Activated CD4-positive, alpha-beta T cell treated with anti-CD3 and anti-CD28 coated beads, Interleukin-2, amount 50 U/mL, for 4 hours (primary cell): Measurements from ENCODE around the gene MSI1.
"Not testable (repeated sequence)": the region's sequence is repeated elsewhere in the genome, so short reads cannot be mapped to it uniquely, and the experiment has no call there.

ENCODE experiments used
- DNase-seq, 2 experiments: peaks; one replicate each; pipeline ENCODE4 v3.0.0-alpha.2; 2020

Gene MSI1

DNA sequence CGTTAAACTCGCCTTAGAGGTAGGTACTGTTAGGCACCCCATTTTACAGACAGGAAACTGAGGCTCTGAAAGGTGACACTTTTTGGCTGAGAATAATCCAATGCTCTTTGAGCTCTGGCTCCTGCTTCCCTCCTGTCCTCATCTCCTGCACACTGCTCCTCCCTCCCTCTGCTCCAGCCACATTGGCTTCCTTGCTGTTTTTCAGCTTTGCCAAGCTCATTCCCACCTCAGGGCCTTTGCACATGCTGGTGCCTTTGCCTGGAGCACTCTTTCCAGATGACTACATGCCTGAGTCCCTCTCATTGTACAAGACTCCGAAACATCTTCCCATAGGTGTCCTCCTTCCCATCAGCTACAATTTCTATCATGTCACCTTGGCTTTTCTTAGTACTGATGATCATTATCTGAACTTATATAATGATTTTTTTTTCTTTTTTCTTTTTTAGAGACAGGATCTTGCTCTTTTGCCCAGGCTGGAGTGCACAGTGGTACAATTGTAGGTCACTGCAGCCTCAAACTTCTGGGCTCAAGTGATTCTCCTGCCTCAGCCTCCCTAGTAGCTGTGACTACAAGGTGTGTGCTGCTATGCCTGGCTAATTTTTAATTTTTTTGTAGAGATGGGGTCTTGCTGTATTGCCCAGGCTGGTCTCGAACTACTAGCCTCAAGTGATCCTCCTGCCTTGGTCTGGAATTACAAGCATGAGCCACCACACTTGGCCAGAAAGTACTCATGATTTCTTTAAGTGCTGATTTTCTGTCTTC lies 15.2 kb downstream of the MSI1 start:
- DNase-seq = no peak

DNA sequence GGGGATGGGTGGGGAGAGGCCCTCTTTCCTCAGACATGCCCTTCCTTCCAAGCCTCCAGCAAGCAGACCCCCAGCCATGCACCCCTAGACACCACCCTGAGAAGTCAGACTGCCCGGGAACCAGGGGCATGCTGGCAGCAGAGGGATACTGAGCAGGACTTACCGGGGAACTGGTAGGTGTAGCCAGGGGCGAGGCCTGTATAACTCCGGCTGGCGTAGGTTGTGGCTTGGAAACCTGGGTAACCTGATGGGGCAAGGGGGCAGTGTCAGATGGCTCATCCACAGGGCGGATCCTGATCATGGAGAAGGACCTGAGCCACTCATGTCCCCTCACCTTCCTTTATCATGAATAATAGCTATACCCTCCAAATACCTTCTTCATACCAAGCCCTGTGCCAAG lies 15.8 kb downstream of the MSI1 start:
- no peak for DNase-seq

DNA sequence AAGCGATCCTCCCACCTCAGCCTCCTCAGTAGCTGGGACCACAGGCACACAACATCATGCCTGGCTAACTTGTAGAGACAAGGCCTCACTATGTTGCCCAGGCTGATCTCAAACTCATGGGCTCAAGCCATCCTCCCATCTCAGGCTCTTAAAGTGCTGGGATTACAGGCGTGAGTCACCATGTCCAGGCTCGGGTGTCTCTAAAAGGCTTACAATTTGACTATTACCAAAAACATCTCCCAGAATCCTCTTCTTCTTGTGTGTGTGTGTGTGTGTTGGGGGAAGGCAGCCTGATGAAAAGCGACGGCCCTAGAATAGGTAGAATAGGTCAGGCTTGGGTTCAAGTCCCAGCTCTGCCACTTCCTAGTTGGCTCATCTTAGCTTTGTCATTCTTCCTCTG lies 16.8 kb downstream of the MSI1 start:
- no peak for DNase-seq

DNA sequence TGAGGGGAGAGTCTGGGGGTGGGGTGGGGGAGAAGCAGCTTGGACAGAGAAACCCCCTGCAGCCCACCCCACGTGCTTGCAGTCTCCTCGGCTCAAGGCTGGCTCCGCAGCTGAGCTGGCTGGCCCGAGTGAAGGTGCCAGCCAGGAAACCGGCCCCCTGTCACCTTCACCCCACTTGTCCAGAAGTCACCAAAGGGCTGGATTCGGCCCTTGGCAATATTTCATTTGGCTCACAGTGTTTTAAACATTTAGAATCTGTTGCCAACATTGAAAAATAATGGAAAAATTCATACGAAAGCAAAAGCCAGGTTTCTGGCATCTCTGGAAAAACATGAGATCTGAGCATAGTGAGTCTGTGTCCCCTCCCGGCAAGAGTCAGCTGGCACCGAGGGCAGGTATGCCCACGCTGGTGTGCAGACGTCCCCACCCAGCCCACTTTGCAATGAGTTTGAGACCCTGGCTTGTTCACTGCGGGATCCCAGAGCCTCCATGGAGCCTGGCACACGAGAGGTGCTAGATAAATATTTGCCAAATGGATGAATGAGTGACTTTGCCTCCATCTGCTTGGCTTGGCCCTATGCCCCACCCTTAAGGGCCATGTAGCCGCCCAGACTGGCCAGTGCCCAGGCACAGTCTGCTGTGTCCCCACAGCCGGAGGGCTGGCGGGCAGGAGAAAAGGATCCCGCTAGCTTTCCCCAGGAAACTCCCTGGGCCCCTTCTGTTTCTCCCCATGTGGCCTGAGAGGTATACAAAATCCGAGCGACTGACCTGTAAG lies 18.2 kb downstream of the MSI1 start:
- no peak for DNase-seq

DNA sequence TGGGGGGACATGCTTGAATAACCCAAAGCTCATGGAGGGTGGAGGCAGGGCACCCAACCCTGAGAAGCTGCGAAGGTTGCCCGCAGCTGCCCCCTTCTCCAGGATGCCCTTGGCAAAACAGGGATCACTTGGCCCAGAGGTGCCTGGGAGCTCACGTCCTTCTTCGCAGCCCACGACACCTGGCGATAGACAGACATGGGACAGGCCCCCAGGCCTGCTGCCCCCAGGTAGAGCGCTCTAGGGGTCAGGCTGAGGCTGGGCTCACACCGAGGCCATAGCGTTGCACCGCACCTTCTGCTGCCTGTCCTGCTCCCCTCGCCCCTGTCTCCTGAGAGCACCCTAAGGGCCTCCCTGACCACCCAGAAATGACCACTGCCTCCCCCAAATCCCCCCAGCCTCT lies 21.2 kb downstream of the MSI1 start:
- no peak for DNase-seq

DNA sequence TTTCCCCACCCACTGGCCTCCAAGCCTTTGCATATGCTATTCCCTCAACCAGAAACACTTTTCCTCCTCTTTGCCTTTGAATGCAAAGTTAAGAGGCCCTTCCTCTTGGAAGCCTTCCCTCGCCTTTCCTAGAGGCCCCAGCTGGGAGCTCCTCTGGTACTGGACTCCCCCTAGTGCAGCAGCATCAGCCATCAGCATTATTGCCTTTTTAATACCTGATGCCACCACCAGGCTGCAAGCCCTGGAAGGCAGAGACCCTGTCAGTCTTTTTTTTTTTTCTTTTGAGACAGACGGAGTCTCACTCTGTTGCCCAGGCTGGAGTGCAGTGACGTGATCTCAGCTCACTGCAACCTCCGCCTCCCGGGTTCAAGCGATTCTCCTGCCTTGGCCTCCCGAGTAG lies 22.3 kb downstream of the MSI1 start:
- DNase-seq = no peak

DNA sequence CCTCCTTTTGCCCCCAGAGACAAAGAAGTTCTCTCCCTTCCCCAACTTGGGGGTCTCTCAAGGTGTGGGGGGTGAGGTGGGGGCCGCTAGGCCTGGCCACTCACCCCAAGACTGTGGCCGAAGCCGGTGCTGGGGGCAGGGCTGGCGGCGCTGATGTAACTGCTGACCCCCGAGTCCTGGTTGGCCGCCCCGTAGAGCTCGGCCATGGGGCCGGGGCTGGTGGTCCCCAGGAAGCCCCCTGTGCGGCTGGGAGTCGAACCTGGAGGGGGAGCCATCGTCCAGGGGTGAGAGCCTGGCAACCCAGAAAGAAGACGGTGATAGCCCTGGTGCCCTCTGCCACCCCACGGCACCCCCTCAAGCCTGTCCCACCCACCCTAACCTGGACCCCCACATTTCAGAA lies 22.9 kb downstream of the MSI1 start:
- no peak for DNase-seq

DNA sequence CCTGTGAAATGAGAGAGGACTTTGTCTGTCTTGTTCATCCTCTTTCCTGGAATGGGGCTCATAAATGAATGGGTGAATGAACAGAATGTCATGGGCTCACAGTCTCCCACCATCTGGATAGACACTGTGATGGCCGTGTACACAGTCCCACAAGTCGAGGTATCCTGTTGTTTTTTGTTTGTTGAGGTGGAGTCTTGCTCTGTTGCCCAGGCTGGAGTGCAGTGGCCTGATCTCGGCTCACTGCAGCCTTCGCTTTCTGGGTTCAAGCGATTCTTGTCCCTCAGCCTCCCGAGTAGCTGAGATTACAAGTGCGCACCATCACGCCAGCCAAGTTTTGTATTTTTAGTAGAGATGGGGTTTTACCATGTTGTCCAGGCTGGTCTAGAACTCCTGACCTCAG lies 25.3 kb downstream of the MSI1 start:
- DNase-seq = no peak

DNA sequence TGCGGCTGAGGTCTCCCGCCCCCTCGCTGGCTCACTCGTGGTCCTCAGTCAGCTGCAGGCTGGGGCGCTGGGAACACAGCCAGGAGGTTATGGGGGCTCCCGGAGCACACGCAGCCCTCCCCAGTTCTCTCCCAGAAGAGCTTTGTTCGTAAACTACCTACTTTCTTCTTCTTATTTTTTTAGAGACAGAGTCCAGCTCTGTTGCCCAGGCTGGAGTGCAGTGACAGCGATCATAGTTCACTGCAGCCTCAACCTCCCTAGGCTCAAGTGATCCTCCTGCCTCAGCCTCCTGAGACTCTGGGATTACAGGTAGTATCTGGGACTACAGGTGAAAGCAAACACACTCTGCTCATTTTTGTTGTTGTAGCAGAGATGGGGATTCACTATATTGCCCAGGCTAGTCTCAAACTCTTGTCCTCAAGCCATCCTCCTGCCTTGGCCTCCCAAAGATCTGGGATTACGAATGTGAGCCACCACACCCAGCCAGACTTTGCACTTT lies 25.9 kb downstream of the MSI1 start:
- DNase-seq = no peak

DNA sequence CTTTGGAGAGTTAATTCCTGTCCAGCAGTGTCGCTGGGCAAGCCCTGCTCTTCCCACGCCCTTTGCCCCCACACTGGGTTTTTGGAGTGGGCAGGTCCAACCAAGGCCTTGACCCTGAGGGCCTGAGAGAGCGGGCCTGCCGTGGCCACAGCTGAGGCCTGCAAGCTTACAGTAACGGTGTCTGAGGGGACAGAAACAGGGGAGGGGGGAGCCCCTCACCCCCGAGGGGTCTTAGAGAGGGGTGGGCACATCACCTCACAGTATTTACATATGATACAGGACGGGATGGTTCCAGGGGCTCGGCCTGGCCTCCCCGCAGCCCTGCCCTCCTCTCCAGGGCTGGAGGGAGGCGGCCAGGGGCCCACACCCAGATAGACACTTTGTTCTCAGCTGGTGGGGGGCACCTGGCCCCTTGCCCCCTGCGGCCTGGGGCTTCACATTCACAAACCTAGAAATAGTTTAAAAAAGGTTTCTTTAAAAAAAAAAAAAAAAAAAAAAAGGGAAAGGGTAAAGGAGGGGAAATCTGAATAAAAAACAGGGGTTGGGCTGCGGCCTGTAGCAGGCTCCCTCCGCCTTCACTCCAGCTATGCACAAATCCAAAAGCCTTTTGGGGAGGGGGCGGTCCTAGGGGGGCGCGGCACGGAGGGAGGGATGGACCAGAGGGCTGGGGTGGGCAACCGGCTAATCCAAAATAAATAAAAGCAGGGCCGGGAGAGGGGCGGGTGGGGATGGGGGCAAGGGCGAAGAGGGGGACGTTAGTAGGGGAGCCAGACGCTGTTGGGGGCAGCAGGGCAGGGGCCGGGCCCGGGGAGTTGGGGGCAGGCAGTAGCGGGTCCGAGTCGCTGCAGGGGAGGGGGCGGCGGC lies 26.6 kb downstream of the MSI1 start:
- DNase-seq = no peak

DNA sequence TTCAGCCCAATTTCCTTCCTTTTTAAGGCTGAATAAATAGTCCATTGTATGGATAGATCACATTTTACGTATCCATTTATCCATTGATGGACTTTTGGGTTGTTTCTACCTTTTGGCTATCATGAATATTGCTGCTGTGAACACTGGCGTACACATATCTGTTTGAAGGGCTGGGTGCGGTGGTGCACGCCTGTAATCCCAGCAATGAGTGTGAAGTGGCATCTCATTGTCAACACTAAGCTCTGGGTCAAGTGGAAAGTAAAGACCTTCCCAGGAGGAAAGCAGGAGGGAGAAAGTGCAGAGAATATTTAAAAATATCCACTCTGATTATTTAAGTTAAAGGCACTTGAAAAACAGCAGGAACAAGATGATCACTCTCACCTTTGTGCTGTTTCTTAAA lies 29.7 kb downstream of the MSI1 start:
- no peak for DNase-seq

DNA sequence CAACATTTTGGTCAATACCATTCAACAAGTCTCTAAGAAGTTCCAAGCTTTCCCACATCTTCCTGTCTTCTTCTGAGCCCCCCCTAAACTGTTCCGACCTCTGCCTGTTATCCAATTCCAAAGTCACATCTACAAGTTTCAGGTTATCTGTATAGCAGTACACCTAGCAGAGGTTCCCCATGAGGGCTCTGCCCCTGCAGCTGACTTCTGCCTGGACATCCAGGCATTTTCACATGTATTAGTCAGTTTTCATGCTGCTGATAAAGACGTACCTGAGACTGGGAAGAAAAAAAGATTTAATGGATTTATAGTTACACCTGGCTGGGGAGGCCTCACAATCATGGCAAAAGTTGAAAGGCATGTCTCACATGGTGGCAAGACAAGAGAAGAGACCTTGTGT lies 31.2 kb downstream of the MSI1 start:
- DNase-seq = no peak

DNA sequence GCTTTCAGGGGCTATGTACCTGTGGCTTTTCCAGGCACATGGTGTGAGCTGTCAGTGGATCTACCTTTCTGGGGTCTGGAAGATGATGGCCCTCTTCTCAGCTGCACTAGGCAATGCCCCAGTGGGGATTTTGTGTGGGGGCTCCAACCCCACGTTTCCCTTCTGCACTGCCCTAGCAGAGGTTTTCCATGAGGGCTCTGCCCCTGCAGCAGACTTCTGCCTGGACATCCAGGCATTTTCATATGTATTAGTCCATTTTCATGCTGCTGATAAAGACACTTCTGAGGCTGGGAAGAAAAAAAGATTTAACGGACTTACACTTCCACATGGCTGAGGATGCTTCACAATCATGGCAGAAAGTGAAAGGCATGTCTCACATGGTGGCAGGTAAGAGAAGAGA lies 32.6 kb downstream of the MSI1 start:
- DNase-seq = not testable (repeated sequence)

DNA sequence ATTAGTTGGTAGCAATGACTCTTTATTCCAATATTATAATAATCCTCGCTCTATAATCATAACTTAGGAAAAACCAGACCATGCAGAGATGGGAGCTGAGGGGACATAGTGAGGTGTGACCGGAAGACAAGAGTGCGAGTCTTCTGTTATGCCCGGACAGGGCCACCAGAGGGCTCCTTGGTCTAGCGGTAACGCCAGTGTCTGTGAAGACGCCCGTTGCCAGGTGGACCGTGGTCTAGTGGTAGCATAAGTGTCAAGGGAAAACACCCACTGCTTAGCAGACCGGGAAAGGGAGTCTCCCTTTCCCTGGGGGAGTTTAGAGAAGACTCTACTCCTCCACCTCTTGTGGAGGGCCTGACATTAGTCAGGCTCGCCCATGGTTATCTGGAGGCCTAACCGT lies 33.5 kb downstream of the MSI1 start:
- DNase-seq = not testable (repeated sequence)

DNA sequence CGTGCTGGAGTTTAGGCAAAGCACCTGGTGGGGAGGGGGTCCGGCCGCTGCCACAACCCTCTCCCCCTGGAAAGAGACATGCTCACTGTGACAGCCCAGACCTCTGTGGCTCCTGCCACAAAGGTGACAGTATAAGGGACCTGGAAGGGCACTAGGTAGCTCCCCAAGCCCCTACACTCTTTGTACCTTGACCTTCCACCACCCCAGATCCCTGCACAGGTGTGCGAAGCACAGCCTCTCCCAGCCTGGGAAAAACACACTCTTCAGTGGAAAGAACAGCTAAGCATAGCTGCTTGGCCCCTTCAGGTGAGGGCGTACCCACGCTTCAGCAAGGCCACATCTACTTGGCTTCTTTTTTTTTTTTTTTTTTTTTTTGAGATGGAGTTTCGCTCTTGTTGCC lies 36.4 kb downstream of the MSI1 start:
- no peak for DNase-seq

DNA sequence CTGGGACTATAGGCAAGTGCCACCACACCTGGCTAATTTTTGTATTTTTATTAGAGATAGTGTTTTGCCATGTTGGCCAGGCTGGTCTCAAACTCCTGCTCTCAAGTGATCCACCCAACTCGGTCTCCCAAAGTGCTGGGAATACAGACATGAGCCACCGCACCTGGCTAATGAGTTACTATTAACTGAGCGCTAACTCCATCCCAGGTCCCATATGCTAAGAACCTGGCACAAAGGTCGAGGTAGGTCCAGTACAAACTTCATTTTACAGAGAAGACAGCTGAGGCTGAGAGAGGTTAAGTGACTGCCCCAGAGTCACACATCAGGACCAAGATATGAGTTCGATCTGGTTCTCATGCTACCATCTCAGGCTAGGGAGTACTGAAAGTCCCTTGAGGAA lies 36.9 kb downstream of the MSI1 start:
- no peak for DNase-seq

DNA sequence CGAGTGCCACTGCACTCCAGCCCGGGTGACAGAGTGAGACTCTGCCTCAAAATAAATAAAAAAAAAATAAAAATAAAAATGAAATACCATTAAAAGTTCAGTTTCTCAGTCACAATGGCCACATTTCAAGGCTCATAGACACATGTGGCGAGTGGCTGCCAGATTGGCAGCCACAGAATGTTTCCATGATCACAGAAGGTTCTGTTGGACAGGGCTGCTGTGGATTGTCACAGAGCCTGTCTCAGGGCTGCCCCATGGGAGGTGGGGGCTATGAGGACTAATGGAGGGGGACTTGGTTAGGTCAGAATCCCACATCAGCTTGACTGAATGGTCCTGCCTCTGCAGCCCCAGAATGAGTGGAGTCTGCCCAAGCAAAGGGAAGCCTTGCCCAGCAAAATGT lies 37.6 kb downstream of the MSI1 start:
- DNase-seq = no peak

DNA sequence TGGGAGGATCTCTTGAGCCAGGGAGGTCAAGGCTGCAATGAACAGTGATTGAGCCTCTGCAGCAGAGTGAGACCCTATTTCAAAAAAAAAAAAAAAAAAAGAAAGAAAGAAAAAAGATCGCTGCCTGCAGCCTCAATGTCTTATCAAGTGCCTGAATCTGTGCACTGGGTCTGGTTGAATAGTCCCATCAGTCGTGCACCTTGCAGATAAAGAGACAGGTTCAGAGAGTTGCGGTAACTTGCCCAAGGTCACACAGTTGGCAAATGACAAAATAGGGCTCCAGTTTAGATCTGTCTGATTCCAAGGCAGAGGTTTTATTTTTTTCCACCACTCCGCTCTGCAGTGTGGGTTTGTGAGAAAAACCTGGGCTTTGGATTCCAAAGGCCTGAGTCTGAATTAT lies 40.7 kb downstream of the MSI1 start:
- no peak for DNase-seq

DNA sequence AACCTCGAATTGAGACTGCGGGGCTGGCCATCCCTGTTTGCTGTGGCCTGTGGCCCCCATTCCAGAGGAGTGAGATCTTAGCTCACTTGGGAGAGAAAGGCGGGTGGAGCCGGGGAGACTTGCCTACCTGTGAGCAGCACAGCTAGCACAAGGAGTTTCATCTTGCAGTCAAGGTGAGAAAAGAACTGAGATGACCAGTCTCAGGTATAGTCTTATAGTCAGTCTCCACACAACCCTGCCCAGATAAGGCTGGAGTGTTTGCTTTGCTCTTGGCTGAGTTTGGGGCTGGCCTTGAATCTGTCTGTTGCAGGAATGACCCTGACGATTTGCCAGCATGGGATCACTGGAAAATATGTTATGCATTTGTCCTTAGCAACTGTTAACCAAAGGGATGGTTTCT lies 41.4 kb downstream of the MSI1 start, which contains the start of gene PLA2G1B:
TSS of gene PLA2G1B (minus strand) at position 187 of the 400 bp plus-strand sequence. CDS start at position 161, 26 bp downstream.
- no peak for DNase-seq

DNA sequence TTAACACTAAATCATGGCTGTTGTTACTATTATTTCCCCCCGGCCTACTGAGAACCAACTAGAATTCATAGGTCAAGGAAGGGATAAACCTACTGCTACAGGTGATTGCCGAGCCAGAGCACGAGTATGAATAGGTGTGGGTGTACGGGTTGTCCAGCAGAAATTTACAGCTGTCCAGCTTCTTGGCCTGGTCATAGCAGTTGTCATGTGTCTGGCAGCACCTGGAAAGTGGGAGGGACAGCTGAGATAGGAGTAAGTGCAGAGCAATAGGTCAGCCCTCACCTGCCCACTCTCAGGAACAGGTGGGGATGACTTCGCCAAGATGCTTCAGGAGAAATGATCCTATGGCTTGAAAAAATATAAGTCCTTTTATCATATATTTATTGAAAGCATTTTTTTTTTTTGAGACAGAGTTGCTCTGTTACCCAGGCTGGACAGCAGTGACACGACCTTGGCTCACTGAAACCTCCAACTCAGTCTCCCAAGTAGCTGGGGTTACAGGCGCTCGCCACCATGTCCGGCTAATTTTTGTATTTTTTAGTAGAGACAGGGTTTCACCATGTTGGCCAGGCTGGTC lies 44.0 kb downstream of the MSI1 start:
- no peak for DNase-seq

DNA sequence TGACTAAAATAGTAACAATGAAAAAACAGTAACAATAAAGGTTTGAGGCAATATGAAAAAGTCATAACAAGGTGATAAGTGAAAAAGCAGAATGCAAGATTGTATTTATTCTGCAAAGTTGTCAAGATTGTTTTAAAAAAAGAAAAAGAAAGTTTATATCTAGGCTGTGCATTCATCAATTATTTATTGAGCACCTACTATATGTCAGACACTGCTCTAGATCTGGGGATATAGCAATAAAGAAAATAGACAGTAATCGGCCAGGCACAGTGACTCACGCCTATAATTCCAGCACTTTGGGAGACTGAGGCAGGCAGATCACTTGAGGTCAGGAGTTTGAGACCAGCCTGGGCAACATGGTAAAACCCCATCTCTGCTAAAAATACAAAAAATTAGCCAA lies 45.2 kb downstream of the MSI1 start:
- no peak for DNase-seq

DNA sequence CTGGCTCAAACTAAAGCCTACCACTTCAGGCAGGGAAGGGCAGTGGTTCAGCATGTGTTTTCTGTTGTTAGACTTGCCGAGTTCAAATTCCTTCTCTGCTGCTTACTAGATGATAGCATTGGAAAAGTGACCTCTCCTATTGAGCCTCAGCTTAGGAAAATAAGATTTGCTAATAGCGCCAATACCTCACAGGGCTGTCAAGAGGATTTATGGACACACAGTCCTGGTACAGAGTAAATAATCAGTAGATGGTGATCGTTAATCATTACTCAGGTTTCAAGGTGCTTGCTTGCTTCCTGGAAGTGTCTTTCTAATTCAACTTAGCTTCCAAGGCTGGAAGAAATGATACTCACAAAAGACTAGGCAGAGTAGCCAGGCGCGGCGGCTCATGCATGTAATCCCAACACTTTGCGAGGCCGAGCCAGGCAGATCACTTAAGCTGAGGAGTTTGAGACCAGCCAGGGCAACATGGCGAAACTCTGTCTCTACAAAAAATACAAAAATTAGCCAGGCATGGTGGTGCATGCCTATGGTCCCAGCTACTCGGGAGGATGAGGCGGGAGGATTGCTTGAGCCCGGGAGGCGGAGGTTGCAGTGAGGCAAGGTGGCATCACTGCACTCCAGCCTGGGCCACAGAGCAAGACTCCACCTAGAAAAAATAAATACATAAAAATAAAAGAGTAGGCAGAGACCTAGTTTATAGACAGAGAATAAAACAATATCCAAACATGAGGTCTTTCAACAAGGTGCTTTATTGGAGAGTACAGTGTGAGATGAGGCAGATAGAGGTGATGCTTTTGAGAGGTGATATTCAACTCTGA lies 47.4 kb downstream of the MSI1 start:
- no peak for DNase-seq
